Thoracic aorta (tissue), 2 donors: Measurements from ENCODE around the gene PDILT. TPM values are rescaled to one million over a fixed set of nuclear protein-coding genes. Genes with fewer than 3 reads are reported as not detected.
"Not testable (repeated sequence)": the region's sequence is repeated elsewhere in the genome, so short reads cannot be mapped to it uniquely, and the experiment has no call there.

Experiments used
- ATAC-seq: fragments of 150-250 bp; one replicate; pipeline ENCODE4 v1.8.0; 2017; ENCODE audit warnings: low read depth; ENCODE audit not compliant: insufficient number of reproducible peaks, low FRiP score
- DNase-seq: peaks from one replicate; pipeline ENCODE4 v3.0.0-alpha.2; 2020; ENCODE audit warnings: low spot score
- H3K27ac ChIP-seq, 2 donors: fragments of 200-600 bp; sonication (generic); 1 replicate in 1 of 2; 2 replicates in 1 of 2; pipeline ENCODE4 v1.5.1; 2016; ENCODE audit warnings: mild to moderate bottlenecking in 2 of 2, moderate library complexity in 2 of 2
- H3K27me3 ChIP-seq: fragments of 200-600 bp; sonication (generic); replicated peaks from 2 replicates; pipeline ENCODE4 v1.6.0; 2016; ENCODE audit warnings: mild to moderate bottlenecking; ENCODE audit not compliant: insufficient read depth
- H3K36me3 ChIP-seq: fragments of 200-600 bp; sonication (generic); one replicate; pipeline ENCODE4 v1.5.1; 2016
- H3K4me1 ChIP-seq, 2 donors: fragments of 200-600 bp; sonication (generic); 1 replicate in 1 of 2; 2 replicates in 1 of 2; pipeline versions ENCODE4 v1.5.1 to v1.6.0; 2016; ENCODE audit warnings: low read depth in 2 of 2, mild to moderate bottlenecking in 1 of 2; ENCODE audit not compliant: control insufficient read depth in 1 of 2
- H3K4me3 ChIP-seq: fragments of 200-600 bp; sonication (generic); 2 replicates; pipeline ENCODE4 v1.5.1; 2016; ENCODE audit warnings: mild to moderate bottlenecking
- H3K9me3 ChIP-seq: fragments of 200-600 bp; sonication (generic); 2 replicates; pipeline ENCODE4 v1.5.1; 2016
- total RNA-seq, 2 donors: library from RNA; depleted of rRNA; stranded (reverse); fragments of >200 nt; gene quantifications; one replicate each; pipeline versions ENCODE4 v1.1.0 to v1.2.3, GENCODE V29; 2016
- TF ChIP-seq, protein P1 (sequence below): fragments of 200-600 bp; sonication (generic); IDR thresholded peaks from one replicate; pipeline ENCODE4 v1.5.1; 2019; ENCODE audit warnings: antibody characterized with exemption

PDILT gene
- total RNA-seq, 2 donors from 2014 or later = not detected

DNA sequence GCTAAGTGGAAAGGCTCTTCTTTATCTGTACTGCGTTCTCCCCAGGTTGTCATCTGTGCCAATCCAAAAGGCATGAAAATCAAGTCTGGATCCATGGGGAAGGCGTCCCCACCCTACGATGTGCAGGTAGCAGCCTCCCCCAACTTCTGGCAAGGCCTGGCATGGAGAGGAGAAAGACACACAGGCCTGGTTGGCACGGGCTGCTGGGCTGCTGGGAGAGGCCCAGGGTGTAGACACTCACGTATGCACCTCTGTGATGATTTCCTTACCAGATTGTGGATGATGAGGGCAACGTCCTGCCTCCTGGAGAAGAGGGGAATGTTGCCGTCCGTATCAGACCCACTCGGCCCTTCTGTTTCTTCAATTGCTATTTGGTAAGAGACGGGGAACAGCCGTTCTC lies 26.4 kb upstream of the PDILT start:
- TF ChIP-seq, protein P1, sequence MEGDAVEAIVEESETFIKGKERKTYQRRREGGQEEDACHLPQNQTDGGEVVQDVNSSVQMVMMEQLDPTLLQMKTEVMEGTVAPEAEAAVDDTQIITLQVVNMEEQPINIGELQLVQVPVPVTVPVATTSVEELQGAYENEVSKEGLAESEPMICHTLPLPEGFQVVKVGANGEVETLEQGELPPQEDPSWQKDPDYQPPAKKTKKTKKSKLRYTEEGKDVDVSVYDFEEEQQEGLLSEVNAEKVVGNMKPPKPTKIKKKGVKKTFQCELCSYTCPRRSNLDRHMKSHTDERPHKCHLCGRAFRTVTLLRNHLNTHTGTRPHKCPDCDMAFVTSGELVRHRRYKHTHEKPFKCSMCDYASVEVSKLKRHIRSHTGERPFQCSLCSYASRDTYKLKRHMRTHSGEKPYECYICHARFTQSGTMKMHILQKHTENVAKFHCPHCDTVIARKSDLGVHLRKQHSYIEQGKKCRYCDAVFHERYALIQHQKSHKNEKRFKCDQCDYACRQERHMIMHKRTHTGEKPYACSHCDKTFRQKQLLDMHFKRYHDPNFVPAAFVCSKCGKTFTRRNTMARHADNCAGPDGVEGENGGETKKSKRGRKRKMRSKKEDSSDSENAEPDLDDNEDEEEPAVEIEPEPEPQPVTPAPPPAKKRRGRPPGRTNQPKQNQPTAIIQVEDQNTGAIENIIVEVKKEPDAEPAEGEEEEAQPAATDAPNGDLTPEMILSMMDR = no peak
- H3K4me3 ChIP-seq = no peak overlapping the region
- H3K27ac ChIP-seq = no peak overlapping the region
- H3K4me1 ChIP-seq = no peaks in the 10 kb centered on the region
- H3K36me3 ChIP-seq = no peaks in the 10 kb centered on the region
- H3K27me3 ChIP-seq = no peaks in the 10 kb centered on the region
- no peaks in the 10 kb centered on the region for H3K9me3 ChIP-seq
- DNase-seq (no peak), ATAC-seq (no peak)

DNA sequence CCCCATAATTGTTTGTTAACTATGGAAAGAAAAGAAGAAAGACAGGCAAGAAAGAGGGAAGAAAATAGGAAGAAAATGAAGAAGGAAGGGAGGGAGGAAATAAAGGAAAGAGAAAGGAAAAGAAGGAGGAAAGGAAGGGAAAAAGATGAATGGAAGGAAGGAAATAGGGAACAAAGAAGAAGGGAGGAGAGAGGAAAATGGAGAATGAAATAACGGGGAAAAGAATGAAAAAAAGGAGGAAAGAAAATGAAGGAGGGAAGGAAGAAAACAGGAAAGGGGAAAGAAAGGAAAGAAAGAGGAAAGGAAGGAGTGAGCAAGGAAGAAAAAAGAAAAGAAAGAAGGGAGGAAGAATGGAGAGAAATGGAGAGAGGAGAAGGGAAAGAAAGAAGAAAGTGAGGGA lies 25.9 kb upstream of the PDILT start:
- not testable (repeated sequence) for H3K4me1 ChIP-seq, ATAC-seq, DNase-seq, H3K27ac ChIP-seq, H3K9me3 ChIP-seq, H3K4me3 ChIP-seq, H3K36me3 ChIP-seq, H3K27me3 ChIP-seq

DNA sequence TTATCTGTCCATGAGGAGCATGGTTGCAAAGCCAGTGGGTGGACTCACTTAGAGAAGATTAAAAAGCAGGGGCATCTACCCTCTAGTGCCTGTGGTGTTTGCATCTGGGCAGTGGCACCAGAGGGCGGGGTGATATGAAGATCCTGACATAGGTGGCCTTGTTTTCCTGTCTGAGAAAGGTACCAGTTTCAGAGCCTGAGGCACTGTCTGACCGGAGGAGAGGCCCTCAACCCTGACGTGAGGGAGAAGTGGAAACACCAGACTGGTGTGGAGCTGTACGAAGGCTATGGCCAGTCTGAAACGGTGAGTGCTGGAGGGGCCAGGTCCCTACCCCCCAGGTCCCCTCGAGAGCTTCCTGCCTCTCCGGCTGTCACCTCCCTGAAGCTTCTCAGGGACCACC lies 25.0 kb upstream of the PDILT start:
- not testable (repeated sequence) for DNase-seq, H3K27me3 ChIP-seq, H3K4me3 ChIP-seq, H3K9me3 ChIP-seq, H3K36me3 ChIP-seq, ATAC-seq, H3K27ac ChIP-seq, H3K4me1 ChIP-seq

DNA sequence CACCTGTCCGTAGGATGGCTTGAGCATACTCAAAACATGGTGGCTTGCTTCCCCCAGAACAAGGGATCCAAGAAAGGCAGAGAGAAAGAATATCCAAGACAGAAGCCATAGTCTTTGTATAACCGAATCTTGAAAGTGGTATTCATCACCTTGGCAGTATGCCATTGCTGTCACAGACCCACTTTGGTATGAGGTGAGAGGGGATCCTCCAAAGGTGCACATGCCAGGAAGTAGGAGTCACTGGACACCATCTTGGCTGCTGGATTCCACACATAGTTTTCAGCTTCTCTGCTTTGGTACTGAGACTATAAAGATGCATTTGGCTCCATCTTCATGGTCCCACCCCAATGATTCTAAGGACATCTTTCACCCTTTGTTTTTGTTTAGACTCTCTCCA lies 22.9 kb upstream of the PDILT start:
- not testable (repeated sequence) for H3K4me1 ChIP-seq, ATAC-seq, H3K27ac ChIP-seq, H3K4me3 ChIP-seq, DNase-seq, H3K9me3 ChIP-seq, H3K36me3 ChIP-seq, H3K27me3 ChIP-seq

DNA sequence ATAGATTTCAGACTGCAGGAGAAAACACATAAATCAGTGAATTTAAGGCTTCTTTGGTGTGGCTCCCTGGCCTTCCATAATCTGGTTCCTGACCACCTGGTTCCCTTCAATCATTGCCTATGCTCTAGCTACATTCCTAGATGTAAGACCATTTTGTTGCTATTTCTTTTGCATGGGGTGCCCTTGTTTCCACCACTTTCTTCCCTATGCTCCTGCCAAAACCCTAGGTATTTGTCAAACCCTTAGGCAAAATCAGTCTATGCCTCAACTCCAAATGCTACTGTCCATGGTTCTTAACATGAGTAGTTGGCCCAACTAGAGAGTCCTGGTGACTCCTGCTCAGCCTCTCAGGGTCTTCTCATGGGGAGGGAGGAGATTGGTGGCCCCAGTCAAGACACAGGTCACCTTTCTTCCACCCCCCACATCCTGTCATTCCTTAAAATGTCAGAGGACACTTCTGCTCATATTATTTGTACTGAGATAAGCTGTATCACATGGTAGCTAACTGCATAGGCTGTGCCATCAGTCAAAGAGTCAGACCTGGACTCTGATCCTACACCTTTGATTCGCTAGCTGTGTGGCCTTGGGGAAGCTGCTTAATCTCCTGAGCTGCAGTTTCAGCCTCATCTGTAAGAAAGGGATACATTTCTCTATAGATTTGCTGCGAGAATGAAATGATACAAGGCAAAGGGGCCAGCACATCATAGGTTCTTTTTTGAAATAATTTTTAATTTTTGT lies 19.8 kb upstream of the PDILT start:
- Histone ChIP-seq H3K27me3 (no peaks in the 10 kb centered on the region), H3K4me3 (no peak overlapping the region), H3K27ac (no peak overlapping the region), H3K9me3 (no peaks in the 10 kb centered on the region), H3K4me1 (no peaks in the 10 kb centered on the region), H3K36me3 (no peaks in the 10 kb centered on the region)
- TF ChIP-seq, protein P1 = no peak
- DNase-seq (no peak), ATAC-seq (no peak)

DNA sequence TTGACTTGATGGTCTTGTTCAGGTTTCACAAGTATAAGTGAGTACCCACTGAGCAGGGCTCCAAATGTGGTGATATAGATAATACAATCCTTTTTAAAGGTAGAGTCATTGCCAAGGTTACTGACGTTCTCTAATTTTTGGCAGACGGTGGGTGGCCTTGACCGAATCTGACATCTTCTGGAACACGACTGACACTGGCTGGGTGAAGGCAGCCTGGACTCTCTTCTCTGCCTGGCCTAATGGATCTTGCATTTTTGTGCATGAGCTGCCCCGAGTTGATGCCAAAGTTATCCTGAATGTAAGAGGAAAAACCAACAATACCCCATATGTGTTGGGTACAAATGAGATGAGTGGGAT lies 19.2 kb upstream of the PDILT start:
- not testable (repeated sequence) for H3K27me3 ChIP-seq, H3K4me1 ChIP-seq, H3K9me3 ChIP-seq, ATAC-seq, H3K27ac ChIP-seq, DNase-seq, H3K4me3 ChIP-seq, H3K36me3 ChIP-seq

DNA sequence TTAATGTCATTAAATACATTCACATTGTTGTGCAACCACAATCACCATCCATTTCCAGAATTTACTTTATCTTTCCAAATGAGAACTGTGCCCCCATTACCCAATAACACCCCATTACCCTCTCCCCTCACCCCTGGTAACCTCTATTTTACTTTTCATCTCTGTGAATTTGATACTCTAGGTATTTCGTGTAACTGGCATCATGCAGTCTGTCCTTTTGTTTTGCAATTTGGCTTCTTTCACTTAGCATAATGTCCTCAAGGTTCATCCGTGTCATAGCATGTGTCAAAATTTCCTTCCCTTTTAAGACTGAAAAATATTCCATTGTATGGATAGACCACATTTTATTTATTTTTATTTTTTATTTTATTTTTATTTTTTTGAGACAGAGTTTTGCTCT lies 17.2 kb upstream of the PDILT start:
- H3K4me1 ChIP-seq, DNase-seq, H3K4me3 ChIP-seq, H3K36me3 ChIP-seq, H3K9me3 ChIP-seq, H3K27me3 ChIP-seq, H3K27ac ChIP-seq, ATAC-seq: not testable (repeated sequence)

DNA sequence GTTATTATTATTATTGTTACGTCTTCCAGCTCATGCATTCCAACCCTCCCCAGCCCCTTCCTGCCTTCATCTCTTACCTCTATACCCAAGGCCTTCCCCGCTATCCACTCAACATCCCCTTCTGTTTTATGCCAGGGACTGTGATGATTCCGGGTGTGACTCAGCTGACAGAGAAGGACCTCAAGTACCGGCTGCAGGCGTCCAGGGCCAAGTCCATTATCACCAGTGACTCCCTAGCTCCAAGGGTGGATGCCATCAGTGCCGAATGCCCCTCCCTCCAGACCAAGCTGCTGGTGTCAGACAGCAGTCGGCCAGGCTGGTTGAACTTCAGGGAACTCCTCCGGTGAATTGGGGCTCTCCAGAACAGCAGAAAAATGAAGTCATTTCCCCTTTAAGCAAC lies 14.6 kb upstream of the PDILT start:
- H3K9me3 ChIP-seq, H3K36me3 ChIP-seq, DNase-seq, H3K4me3 ChIP-seq, H3K27me3 ChIP-seq, H3K4me1 ChIP-seq, H3K27ac ChIP-seq, ATAC-seq: not testable (repeated sequence)
